ENCODE results near the gene SELPLG.

DNA sequence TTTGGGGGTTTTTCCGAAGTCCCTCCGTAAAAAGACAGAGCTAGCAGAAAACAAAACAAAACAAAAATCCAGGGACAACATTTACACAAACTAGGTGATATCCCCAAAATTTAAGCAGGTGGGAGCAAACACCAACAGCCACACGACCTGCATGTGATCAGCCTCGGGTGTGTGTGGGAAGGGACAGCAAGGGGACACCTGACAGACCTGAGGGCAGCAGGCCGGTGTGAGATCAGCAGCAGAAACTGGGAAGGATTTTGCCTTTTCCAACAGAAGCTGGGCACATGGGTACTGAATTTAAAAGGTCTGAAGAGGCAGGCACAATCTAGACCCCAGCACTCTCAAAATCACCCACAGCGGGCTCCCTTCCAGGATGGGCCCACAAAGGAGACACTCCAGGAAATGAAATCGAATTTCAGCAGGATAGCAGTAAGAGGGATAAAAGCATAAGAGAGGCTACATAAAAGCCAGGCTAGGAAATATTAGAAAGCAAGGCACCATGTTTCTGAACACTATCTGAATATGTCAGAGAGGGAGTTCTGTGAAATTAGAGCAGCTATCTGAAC is 36.5 kb upstream of the SELPLG start:
- TF ChIP-seq POLR2A (IDR thresholded peaks at IDR 0.05; ENCODE audit: low read depth, low read length), result no peak
- TF ChIP-seq SPI1 (IDR thresholded peaks at IDR 0.05; ENCODE audit: low read depth, low read length), result no peak
- no peak for TF ChIP-seq POLR2AphosphoS5 (IDR thresholded peaks at IDR 0.05; ENCODE audit: low read depth, low read length)

All from GM12891 (cell line).